HG02870 (cell line): ENCODE measurements around the gene KDM4C.
A peak's percentile ranks its signal among the peaks of the same experiment; 100 is the strongest.
"Not testable (repeated sequence)": the region's sequence is repeated elsewhere in the genome, so short reads cannot be mapped to it uniquely, and the experiment has no call there.

Experiments
- ATAC-seq: cut with Tn5 transposase; IDR thresholded peaks from one replicate; pipeline ENCODE4 v1.9.1; 2021; ENCODE audit warnings: mild to moderate bottlenecking, moderate library complexity; ENCODE audit not compliant: unreplicated experiment

Gene KDM4C

GRCh38 chr9:7009065-7009464, 251.3 kb downstream of the KDM4C start:
- no peak for ATAC-seq

DNA sequence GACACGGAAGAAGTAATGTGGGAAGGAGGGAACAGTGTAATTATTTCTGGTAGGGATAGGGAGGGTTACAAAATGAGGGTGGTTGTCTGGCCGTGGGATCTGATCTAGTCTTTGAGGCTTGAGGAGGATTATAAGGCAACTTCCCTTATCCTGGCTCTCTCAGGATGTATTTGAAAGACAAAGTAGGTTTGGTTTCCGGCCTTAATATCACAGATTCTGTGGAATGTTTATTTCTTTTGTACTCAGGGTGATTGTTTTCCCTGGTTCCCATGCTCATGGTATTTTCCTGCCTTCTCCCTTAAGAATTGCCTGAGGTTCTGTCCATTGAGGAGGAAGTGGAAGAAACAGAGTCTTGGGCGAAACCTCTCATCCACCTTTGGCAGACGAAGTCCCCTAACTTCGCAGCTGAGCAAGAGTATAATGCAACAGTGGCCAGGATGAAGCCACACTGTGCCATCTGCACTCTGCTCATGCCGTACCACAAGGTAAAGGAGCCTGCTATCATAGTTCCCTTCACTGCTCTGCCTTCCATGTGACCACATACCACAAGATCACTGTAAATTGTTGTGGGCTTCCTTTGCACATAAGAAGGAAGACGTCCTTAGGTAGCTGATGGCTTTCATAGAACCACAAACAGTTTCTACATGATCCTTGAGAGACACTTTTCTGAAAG, 253.8 kb downstream of the KDM4C start:
- peak; percentile 76 for ATAC-seq

DNA sequence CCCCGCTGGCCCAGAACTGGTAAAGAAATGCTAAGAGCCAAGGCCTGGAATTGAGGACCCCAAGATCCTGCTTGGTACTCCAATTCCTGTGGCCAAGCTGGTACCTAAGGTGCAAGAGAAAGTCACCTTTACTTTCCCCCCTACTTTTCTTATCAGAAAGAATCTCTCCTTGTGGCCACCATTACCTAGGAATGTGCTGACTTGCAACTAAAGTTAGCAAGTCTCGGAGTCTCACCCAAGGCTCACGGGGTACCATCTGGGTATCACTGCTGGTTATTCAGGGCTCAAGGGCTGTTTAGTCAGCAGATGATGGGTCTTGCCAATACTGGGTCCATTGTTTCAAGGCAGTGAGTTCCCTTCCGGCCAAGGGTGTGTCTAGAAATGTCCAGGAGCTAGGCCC, 270.2 kb downstream of the KDM4C start:
- ATAC-seq = no peak

DNA sequence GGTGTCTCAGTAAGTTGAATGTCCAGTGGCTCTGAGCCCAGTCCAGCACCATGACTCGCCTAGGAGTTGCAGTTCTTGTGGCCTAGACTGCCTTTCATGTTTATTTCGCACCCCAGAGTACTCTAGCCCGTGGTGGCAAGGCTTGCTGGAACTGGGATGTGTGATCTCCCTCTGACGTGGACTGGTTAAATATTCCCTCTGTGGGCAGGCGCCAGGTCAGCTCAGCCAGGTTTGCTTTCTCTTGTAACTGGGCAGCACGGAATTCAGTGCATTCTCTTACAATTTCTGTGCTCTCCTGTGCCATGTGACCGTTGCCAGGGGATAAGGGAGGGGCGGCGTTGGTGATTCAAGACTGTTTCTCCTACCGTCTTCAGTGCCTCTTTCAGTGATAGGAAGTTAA, 270.8 kb downstream of the KDM4C start:
- ATAC-seq = no peak

DNA sequence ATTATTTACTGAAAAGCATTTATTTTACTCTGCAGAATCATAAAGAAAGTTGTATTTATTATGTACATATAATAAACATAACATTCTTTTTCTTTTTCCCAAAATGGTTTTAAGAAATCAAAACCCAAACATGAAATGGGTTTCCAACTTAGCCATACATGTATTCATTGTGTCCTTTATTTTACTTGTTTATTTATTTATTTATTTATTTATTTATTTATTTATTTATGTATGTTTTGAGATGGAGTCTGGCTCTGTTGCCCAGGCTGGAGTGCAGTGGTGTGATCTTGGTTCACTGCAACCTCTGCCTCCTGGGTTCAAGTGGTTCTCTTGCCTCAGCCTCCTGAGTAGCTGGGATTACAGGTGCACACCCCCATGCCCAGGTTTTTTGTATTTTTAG, 273.2 kb downstream of the KDM4C start:
- not testable (repeated sequence) for ATAC-seq

- ATAC-seq = no peak
These were observed 275.6 kb downstream of the KDM4C start for GRCh38 chr9:7033076-7034045.

DNA sequence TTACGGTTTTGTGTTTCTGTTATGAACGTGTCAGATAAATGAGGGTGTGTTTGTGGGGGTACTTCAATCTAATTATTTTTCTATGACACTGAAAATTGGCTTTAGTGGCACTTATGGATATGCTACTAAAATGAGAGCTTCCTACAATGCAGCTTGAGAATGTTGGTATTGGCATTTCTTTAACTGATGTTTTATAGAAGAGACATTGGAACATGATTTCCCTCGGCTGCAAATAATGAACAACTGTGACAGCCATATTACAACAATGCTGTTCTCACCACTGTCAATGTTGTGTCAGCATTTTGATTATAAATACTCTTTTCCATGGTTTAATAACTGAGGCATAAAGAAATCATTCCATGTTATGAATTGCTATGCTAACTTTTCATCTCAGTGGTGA, 279.4 kb downstream of the KDM4C start:
- no peak for ATAC-seq

GRCh38 chr9:7042124-7042523, 284.4 kb downstream of the KDM4C start:
- no peak for ATAC-seq

GRCh38 chr9:7045361-7045760, 287.6 kb downstream of the KDM4C start:
- ATAC-seq = no peak

DNA sequence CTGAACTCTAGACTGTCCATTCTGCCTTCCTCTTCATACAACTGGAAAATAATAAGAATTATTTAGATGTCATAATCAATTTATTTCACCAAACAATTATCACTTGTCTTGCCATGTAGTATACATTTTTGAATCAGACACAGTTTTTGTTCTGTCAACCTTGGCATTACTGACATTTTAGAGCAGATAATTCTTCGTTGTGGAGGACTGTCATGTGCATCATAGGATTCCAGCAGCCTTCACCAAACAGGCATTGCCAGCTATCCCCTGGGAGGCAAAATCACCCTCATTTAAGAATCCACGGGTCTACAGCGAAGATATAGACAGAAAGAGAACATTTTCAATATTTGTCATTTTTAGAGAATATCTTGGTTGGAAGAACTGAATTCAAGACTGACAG, 293.9 kb downstream of the KDM4C start:
- no peak for ATAC-seq

- ATAC-seq = no peak
These were observed 296.1 kb downstream of the KDM4C start for GRCh38 chr9:7053903-7054302.

DNA sequence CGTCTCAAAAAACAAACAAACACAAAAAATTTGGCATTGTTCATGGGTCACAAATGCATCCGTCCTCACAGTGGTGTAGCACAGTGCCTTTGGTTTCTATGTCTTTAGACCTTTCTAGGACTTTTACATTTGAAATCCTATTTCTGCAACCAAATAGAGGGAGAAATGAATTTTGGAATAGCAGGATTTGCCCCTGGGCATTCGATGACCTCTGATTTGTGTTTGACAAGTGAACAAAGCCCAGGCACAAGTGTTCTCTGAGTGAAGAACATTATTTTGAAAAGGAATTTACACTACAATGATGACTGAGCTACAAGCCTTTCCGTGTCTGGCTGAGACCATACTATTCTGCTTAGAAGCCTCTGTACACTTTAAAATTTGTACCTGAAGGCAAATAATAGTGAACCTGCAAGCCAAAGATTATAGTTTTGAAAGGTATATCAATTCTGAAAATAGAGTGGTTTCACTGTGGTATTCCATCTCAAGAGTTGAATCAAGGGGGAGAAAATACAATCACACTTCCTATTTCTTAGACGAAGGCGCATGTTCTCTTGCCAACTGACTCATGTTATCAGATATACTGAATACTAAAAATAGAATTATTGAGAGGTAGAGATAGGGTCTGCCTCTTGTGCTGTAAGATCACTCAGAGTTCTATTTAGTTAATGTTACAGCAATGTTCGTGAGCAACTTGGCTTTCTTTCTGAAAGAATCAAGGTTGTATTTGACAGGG, 297.6 kb downstream of the KDM4C start:
- ATAC-seq = peak; percentile 69

DNA sequence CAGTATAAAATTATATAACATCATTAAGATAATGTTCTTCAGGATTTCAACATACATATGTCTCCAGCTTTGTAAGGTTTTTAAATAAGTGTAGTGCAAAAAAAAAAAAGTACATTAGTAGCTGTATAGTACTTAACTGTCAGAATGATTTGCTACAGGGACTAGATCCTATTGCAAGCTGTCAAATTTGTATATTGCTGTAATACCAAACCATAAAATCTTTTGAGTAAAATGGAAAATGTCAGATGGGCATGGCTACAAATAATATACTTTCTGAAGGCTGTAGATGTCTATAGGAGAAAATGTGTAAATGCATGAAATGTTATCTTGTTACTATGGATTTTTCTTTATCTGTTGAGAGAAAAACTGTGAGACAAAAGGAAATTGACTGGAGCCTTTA, 298.5 kb downstream of the KDM4C start:
- ATAC-seq = no peak

DNA sequence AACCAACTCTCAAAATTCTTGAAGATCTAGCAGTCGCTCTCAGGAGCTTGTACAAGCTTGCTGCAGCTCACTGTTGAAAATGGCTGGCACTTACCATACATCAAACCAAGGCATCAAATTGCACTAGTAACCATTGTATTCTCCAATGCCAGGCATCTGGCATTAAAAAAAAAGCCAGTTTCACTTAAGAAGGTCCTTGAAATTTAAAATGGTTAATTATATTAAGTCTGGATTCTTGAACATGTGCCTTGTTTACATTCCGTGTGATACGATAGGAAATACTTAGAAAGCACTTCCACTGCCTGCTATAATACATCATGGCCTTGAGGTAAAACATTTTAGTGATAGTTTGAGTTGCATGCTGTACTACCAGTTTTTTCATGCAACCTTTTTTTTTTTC, 300.7 kb downstream of the KDM4C start:
- ATAC-seq = no peak

DNA sequence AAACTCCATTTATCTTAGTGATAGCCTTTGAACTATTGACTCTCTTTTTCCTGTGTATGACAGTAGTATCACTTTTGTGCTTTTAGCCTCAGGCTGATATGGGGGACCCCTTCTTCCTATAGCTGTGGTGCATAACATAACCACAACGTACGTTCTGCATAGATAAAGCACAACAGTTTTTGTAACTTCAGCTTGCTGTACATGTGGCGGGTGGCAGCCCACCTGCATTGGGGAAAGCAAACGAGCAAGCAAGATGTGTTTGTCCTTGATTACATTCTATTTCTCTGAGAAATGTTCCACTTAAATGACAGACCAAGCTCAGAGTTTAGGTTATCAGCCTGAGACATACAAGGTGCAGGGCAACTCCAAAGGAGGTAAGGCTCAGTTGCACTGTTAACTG, 309.4 kb downstream of the KDM4C start:
- ATAC-seq = no peak

DNA sequence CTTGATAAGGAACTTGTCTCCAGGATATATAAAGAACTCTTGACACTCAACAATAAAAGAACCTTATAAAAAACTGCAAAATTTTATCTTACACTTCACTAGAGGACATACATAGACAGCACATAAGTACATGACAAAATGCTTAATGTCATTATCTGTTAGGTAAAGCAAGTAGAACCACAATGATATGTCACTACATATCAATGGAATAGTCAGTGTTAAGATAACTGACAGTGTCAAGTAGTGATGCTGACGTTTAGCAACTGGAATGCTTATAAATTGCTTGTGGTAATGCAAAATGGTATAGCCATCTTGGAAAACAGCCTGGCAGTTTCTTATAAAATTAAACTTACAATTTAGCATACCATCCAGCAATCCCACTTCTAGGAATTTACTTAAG, 314.1 kb downstream of the KDM4C start:
- no peak for ATAC-seq

GRCh38 chr9:7073706-7074105, 315.9 kb downstream of the KDM4C start:
- no peak for ATAC-seq

GRCh38 chr9:7075154-7075553, 317.4 kb downstream of the KDM4C start:
- no peak for ATAC-seq

DNA sequence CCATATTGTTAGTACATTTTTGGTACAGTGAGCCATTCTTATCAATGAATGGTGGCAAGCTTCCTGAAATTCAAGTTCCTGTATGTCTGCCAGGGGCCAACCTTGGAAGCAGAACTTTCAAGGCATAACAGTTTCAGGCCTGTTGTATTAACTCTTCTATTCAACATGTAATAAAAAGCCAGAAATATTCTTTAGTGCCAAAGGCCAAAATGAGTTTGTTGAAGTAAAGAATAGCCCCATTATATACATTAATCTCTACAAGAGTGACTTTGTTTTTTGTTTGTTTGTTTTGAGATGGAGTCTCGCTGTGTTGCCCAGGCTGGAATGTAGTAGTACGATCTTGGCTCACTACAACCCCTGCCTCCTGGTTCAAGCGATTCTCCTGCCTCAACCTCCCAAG, 321.3 kb downstream of the KDM4C start:
- no peak for ATAC-seq

GRCh38 chr9:7081065-7081600, 323.4 kb downstream of the KDM4C start:
- ATAC-seq = no peak

DNA sequence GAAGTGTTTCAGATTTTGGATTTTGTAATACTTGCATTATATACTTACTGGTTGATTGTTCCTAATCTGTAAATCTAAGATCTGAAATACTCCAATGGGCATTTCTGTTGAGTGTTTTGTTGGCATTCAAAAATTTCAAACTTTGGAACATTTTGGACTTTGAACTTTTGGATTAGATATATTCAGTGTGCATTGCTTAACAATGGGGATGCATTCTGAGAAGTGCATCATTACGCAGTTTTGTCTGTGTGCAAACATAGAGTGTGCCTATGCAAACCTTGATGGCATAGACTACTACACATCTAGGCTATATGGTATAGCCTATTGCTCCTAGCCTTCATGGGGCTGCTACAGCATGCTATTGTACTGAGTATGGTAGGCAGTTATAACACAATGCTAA, 325.4 kb downstream of the KDM4C start:
- ATAC-seq = no peak
